Astrocyte (in vitro differentiated cells and primary cell): ENCODE measurements around the gene JUP. TPM values are rescaled to one million over a fixed set of nuclear protein-coding genes. Genes with fewer than 3 reads are reported as not detected.

Experiments
- DNase-seq: peaks from one replicate; pipeline ENCODE4 v3.0.0-alpha.2; 2010; ENCODE audit warnings: low read depth
- FAIRE-seq: peaks from 2 replicates; lab custom pipeline; 2011; peaks lifted over from hg19 to GRCh38; lab: Jason Lieb, UNC
- H2AFZ ChIP-seq: 2 replicates; pipeline ENCODE4 v1.6.0; 2012; ENCODE audit warnings: low read depth, low read length, inconsistent platforms
- H3K27ac ChIP-seq: 2 replicates; pipeline ENCODE4 v1.5.1; 2011; ENCODE audit warnings: low read depth, low read length, inconsistent platforms
- H3K27me3 ChIP-seq: 2 replicates; pipeline ENCODE4 v1.6.0; 2011; ENCODE audit warnings: low read length, inconsistent platforms; ENCODE audit not compliant: insufficient read depth
- H3K36me3 ChIP-seq: 2 replicates; pipeline ENCODE4 v1.5.1; 2011; ENCODE audit warnings: low read length, inconsistent platforms; ENCODE audit not compliant: insufficient read depth
- H3K4me1 ChIP-seq: 2 replicates; pipeline ENCODE4 v1.5.1; 2011; ENCODE audit warnings: low read length, inconsistent platforms; ENCODE audit not compliant: insufficient read depth
- H3K4me2 ChIP-seq: 2 replicates; pipeline ENCODE4 v1.6.0; 2012; ENCODE audit warnings: low read length, inconsistent platforms
- H3K4me3 ChIP-seq: 2 replicates; pipeline ENCODE4 v1.5.1; 2011; ENCODE audit warnings: low read depth, mild to moderate bottlenecking, low read length, inconsistent platforms; ENCODE audit not compliant: insufficient read depth
- H3K79me2 ChIP-seq: 2 replicates; pipeline ENCODE4 v1.6.0; 2012; ENCODE audit warnings: mild to moderate bottlenecking, low read length, inconsistent platforms; ENCODE audit not compliant: insufficient read depth
- H3K9ac ChIP-seq: 2 replicates; pipeline ENCODE4 v1.6.0; 2012; ENCODE audit warnings: mild to moderate bottlenecking, low read length, inconsistent platforms
- H3K9me3 ChIP-seq: 2 replicates; pipeline ENCODE4 v1.5.1; 2012; ENCODE audit warnings: low read depth, mild to moderate bottlenecking, low read length, inconsistent platforms; ENCODE audit not compliant: insufficient read depth
- H4K20me1 ChIP-seq: 2 replicates; pipeline ENCODE4 v1.6.0; 2012; ENCODE audit warnings: low read length, inconsistent platforms; ENCODE audit not compliant: insufficient read depth
- H3K27ac Mint-ChIP-seq: one replicate; pipeline ENCODE4 v1.8.0; 2021; ENCODE audit warnings: mild to moderate bottlenecking, mixed read lengths; ENCODE audit not compliant: unreplicated experiment
- H3K27me3 Mint-ChIP-seq: one replicate; pipeline ENCODE4 v1.8.0; 2021; ENCODE audit warnings: low read depth, mixed read lengths; ENCODE audit not compliant: unreplicated experiment
- H3K36me3 Mint-ChIP-seq: one replicate; pipeline ENCODE4 v1.8.0; 2021; ENCODE audit warnings: low read depth, mixed read lengths; ENCODE audit not compliant: unreplicated experiment
- H3K4me1 Mint-ChIP-seq: one replicate; pipeline ENCODE4 v1.8.0; 2021; ENCODE audit warnings: low read depth, mixed read lengths; ENCODE audit not compliant: unreplicated experiment
- H3K4me3 Mint-ChIP-seq: one replicate; pipeline ENCODE4 v1.8.0; 2021; ENCODE audit warnings: mild to moderate bottlenecking, moderate library complexity, mixed read lengths; ENCODE audit not compliant: unreplicated experiment
- H3K9me3 Mint-ChIP-seq: one replicate; pipeline ENCODE4 v1.8.0; 2021; ENCODE audit warnings: mild to moderate bottlenecking, mixed read lengths; ENCODE audit not compliant: unreplicated experiment
- CTCF ChIP-seq: IDR thresholded peaks from 2 replicates; pipeline ENCODE4 v1.5.1; 2011; ENCODE audit warnings: low read depth, mild to moderate bottlenecking, inconsistent platforms, low read length, moderate library complexity; ENCODE audit not compliant: insufficient read depth
- EZH2 ChIP-seq: IDR thresholded peaks from 2 replicates; pipeline ENCODE4 v1.6.1; 2012; ENCODE audit warnings: mild to moderate bottlenecking, low read length, inconsistent platforms; ENCODE audit not compliant: insufficient read depth
- total RNA-seq: library from RNA; stranded (reverse); gene quantifications from 2 replicates; pipeline ENCODE4 v1.2.1, GENCODE V29; 2021

JUP gene
- total RNA-seq, 1 donor from 2014 or later, result 236 TPM

DNA sequence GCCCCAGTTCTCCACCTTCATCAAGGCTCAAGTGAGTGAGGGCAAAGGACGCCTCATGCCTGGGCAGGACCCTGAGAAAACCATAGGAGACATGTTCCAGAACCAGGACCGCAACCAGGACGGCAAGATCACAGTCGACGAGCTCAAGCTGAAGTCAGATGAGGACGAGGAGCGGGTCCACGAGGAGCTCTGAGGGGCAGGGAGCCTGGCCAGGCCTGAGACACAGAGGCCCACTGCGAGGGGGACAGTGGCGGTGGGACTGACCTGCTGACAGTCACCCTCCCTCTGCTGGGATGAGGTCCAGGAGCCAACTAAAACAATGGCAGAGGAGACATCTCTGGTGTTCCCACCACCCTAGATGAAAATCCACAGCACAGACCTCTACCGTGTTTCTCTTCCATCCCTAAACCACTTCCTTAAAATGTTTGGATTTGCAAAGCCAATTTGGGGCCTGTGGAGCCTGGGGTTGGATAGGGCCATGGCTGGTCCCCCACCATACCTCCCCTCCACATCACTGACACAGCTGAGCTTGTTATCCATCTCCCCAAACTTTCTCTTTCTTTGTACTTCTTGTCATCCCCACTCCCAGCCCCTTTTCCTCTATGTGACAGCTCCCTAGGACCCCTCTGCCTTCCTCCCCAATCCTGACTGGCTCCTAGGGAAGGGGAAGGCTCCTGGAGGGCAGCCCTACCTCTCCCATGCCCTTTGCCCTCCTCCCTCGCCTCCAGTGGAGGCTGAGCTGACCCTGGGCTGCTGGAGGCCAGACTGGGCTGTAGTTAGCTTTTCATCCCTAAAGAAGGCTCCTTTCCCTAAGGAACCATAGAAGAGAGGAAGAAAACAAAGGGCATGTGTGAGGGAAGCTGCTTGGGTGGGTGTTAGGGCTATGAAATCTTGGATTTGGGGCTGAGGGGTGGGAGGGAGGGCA lies 36.0 kb upstream of the JUP start:
- Mint-ChIP-seq H3K9me3 (no peaks in the 10 kb centered on the region), H3K4me3 (no peak overlapping the region)
- FAIRE-seq, result no peak

DNA sequence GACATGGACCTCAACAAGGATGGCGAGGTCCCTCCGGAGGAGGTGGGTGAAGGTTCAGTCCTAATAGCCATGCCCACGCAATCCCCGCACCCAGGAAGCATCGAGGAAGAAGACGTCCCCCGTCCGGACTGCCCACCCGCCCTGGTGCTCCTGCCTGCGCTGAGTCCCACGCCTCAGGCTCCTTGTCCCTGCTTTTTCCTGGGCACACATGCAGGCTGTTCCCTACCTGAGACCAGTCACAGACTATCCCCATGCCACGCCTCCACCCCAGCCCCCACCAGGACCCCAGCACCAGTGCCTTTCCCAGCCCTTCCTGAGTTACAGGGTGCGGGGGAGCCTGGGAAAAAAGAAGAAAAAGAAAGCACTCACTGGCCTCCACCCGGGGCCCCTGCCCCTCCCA lies 35.3 kb upstream of the JUP start:
- Histone ChIP-seq H3K4me3 (no peak overlapping the region), H2AFZ (no peak overlapping the region), H3K9ac (no peak overlapping the region), H3K27ac (no peak overlapping the region), H3K36me3 (peaks cover 14% of the 10 kb centered on the region), H3K27me3 (no peaks in the 10 kb centered on the region), H3K9me3 (no peaks in the 10 kb centered on the region), H3K4me2 (no peak overlapping the region), H3K79me2 (peaks cover 17% of the 10 kb centered on the region), H3K4me1 (peaks cover 3% of the 10 kb centered on the region), H4K20me1 (peaks cover 61% of the 10 kb centered on the region)
- FAIRE-seq (no peak), DNase-seq (no peak)
- Mint-ChIP-seq H3K4me1 (peaks cover 3% of the 10 kb centered on the region), H3K27me3 (no peaks in the 10 kb centered on the region), H3K27ac (no peak overlapping the region), H3K9me3 (no peaks in the 10 kb centered on the region), H3K4me3 (no peak overlapping the region), H3K36me3 (peaks cover 8% of the 10 kb centered on the region)
- no peak for TF ChIP-seq CTCF
- TF ChIP-seq EZH2, result no peak

More for the DNA sequence above, 36.0 kb upstream of the JUP start:
- no peak for TF ChIP-seq CTCF
- no peak for TF ChIP-seq EZH2
- no peaks in the 10 kb centered on the region for H3K27me3 ChIP-seq
- no peak overlapping the region for H3K4me2 ChIP-seq
- H3K9me3 ChIP-seq, result no peaks in the 10 kb centered on the region
- H3K9ac ChIP-seq, result no peak overlapping the region
- H3K79me2 ChIP-seq, result peaks cover 10% of the 10 kb centered on the region
- H3K4me3 ChIP-seq, result no peak overlapping the region
- H3K4me1 ChIP-seq, result no peaks in the 10 kb centered on the region
- no peaks in the 10 kb centered on the region for H3K27me3 Mint-ChIP-seq
- DNase-seq, result no peak
- H2AFZ ChIP-seq, result no peak overlapping the region
- peaks cover 16% of the 10 kb centered on the region for H3K36me3 ChIP-seq
- peak overlapping the region; percentile 66 for H3K27ac Mint-ChIP-seq
- no peaks in the 10 kb centered on the region for H3K4me1 Mint-ChIP-seq
- H3K27ac ChIP-seq, result no peak overlapping the region
- peaks cover 3% of the 10 kb centered on the region for H3K36me3 Mint-ChIP-seq
- H4K20me1 ChIP-seq, result peaks cover 54% of the 10 kb centered on the region

DNA sequence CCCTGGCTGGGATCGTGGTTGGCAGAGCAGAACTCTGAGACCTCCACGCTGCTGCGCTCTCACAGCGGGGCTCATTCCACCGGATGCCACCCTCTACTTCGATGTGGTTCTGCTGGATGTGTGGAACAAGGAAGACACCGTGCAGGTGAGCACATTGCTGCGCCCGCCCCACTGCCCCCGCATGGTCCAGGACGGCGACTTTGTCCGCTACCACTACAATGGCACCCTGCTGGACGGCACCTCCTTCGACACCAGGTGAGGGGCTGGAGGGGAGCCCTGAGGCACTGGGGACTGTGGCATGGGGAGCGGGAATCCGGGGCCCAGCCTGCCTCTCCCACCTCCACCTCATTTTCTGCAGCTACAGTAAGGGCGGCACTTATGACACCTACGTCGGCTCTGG lies 31.5 kb upstream of the JUP start:
- no peaks in the 10 kb centered on the region for H3K27me3 Mint-ChIP-seq

More for the DNA sequence above, 31.5 kb upstream of the JUP start:
- Histone ChIP-seq H3K9me3 (no peaks in the 10 kb centered on the region), H3K9ac (no peak overlapping the region), H3K79me2 (peaks cover 54% of the 10 kb centered on the region), H3K27me3 (no peaks in the 10 kb centered on the region), H4K20me1 (peaks cover 79% of the 10 kb centered on the region), H3K4me3 (no peak overlapping the region), H3K4me1 (peaks cover 17% of the 10 kb centered on the region), H3K27ac (no peak overlapping the region), H2AFZ (no peak overlapping the region), H3K36me3 (peaks cover 19% of the 10 kb centered on the region), H3K4me2 (no peak overlapping the region)
- Mint-ChIP-seq H3K4me3 (no peak overlapping the region), H3K27ac (no peak overlapping the region), H3K9me3 (no peaks in the 10 kb centered on the region), H3K36me3 (peaks cover 13% of the 10 kb centered on the region), H3K4me1 (peaks cover 10% of the 10 kb centered on the region)
- no peak for DNase-seq
- TF ChIP-seq CTCF (no peak), EZH2 (no peak)
- no peak for FAIRE-seq
